BE2C (cell line): Measurements from ENCODE around the gene RABGAP1.

Experiments used
- DNase-seq: peaks from one replicate; pipeline ENCODE4 v3.0.0-alpha.2; 2020
- H3K27me3 ChIP-seq: fragments of 250-450 bp; sonication (Bioruptor Pico); 2 replicates; pipeline ENCODE4 v1.5.1; 2020; ENCODE audit warnings: mild to moderate bottlenecking
- H3K36me3 ChIP-seq: fragments of 250-450 bp; sonication (Bioruptor Pico); 2 replicates; pipeline ENCODE4 v1.5.1; 2020; ENCODE audit warnings: mild to moderate bottlenecking
- H3K4me1 ChIP-seq: fragments of 250-450 bp; sonication (Bioruptor Pico); 2 replicates; pipeline ENCODE4 v1.5.1; 2020
- H3K4me3 ChIP-seq: 2 replicates; pipeline ENCODE4 v1.5.1; 2011; ENCODE audit warnings: low read depth, low read length
- H3K9me3 ChIP-seq: fragments of 250-450 bp; sonication (Bioruptor Pico); 2 replicates; pipeline ENCODE4 v1.5.1; 2020
- TF ChIP-seq, protein P1 (sequence below): IDR thresholded peaks from 2 replicates; pipeline ENCODE4 v1.5.1; 2012; ENCODE audit warnings: mild to moderate bottlenecking, low read depth, low read length

Gene RABGAP1

DNA sequence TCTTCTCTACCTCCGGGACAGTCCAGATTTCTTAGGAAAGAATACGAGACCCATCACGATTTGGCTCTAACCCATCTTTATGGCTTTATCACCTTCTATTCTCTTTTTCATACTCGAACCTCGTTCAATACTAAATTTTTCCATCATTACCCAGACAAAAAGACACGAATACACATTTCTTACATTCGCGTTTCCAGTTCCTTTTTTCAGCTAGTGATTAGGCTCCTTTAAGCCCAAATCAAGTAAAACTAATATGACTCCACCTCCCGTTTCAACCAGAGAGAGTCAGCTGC lies 28.2 kb upstream of the RABGAP1 start:
- TF ChIP-seq, protein P1, sequence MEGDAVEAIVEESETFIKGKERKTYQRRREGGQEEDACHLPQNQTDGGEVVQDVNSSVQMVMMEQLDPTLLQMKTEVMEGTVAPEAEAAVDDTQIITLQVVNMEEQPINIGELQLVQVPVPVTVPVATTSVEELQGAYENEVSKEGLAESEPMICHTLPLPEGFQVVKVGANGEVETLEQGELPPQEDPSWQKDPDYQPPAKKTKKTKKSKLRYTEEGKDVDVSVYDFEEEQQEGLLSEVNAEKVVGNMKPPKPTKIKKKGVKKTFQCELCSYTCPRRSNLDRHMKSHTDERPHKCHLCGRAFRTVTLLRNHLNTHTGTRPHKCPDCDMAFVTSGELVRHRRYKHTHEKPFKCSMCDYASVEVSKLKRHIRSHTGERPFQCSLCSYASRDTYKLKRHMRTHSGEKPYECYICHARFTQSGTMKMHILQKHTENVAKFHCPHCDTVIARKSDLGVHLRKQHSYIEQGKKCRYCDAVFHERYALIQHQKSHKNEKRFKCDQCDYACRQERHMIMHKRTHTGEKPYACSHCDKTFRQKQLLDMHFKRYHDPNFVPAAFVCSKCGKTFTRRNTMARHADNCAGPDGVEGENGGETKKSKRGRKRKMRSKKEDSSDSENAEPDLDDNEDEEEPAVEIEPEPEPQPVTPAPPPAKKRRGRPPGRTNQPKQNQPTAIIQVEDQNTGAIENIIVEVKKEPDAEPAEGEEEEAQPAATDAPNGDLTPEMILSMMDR, result no peak
- no peaks in the 10 kb centered on the region for H3K4me1 ChIP-seq
- H3K4me3 ChIP-seq, result peak overlapping the region; percentile 74
- H3K36me3 ChIP-seq, result peaks cover 16% of the 10 kb centered on the region
- H3K9me3 ChIP-seq, result no peaks in the 10 kb centered on the region
- no peak for DNase-seq
- H3K27me3 ChIP-seq, result no peaks in the 10 kb centered on the region

GRCh38 chr9:122912964-122913673 lies 27.7 kb upstream of the RABGAP1 start, which contains the start of gene ZBTB6:
Gene ZBTB6 (minus strand): TSS chr9:122913323. CDS start chr9:122912072, 1,251 bp downstream.
- peak; percentile 76 for DNase-seq
- TF ChIP-seq, protein P1, result no peak
- Histone ChIP-seq H3K27me3 (no peaks in the 10 kb centered on the region), H3K9me3 (no peaks in the 10 kb centered on the region), H3K4me1 (no peaks in the 10 kb centered on the region), H3K36me3 (peaks cover 17% of the 10 kb centered on the region), H3K4me3 (peak within 1 kb of the TSS; percentile 74)

DNA sequence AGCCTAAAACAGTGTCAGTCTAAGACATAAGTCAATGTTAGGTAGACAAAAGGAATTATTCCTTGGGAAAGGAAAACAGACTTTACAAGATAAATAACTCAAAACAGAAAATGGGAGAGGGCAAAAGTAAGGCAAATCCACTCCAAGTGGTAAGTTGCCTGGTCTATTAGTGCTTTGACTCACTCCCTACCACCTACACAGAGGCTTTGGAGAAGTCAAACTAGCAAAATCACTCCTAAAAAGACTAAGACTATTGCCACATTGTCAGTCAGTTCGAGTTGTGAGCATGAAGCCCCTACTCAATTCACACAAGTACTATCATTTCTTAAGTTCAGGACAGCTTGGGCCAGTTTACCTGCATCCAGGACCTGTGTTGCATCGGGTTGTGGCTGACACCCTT lies 22.5 kb upstream of the RABGAP1 start:
- Histone ChIP-seq H3K9me3 (no peaks in the 10 kb centered on the region), H3K4me1 (no peaks in the 10 kb centered on the region), H3K4me3 (no peak overlapping the region), H3K36me3 (peaks cover 17% of the 10 kb centered on the region), H3K27me3 (no peaks in the 10 kb centered on the region)
- TF ChIP-seq, protein P1, result no peak
- no peak for DNase-seq

DNA sequence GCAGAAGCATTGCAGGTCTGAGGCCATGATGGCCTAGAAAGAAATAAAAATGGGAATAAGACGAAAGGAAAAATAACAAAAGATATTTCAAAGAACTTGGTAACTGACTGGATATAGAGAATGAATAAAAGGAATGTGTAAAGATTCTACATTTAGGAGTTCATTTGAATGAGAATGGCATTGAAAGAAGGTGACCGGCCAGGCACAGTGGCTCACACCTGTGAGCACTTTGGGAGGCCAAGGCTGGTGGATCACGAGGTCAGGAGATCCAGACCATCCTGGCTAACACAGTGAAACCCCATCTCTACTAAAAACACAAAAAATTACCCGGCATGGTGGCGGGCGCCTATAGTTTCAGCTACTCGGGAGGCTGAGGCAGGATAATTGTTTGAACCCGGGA lies 18.1 kb upstream of the RABGAP1 start:
- TF ChIP-seq, protein P1, result no peak
- no peaks in the 10 kb centered on the region for H3K4me1 ChIP-seq
- H3K4me3 ChIP-seq, result no peak overlapping the region
- H3K27me3 ChIP-seq, result no peaks in the 10 kb centered on the region
- no peaks in the 10 kb centered on the region for H3K9me3 ChIP-seq
- no peak for DNase-seq
- peaks cover 17% of the 10 kb centered on the region for H3K36me3 ChIP-seq

GRCh38 chr9:122923947-122924346 lies 16.9 kb upstream of the RABGAP1 start:
- H3K9me3 ChIP-seq, result no peaks in the 10 kb centered on the region
- peaks cover 9% of the 10 kb centered on the region for H3K36me3 ChIP-seq
- no peak for DNase-seq
- no peak overlapping the region for H3K4me3 ChIP-seq
- no peaks in the 10 kb centered on the region for H3K4me1 ChIP-seq
- TF ChIP-seq, protein P1, result no peak
- H3K27me3 ChIP-seq, result no peaks in the 10 kb centered on the region

GRCh38 chr9:122929796-122930354 lies 10.9 kb upstream of the RABGAP1 start:
- H3K36me3 ChIP-seq, result no peaks in the 10 kb centered on the region
- TF ChIP-seq, protein P1, result no peak
- DNase-seq, result no peak
- no peaks in the 10 kb centered on the region for H3K4me1 ChIP-seq
- H3K4me3 ChIP-seq, result no peak overlapping the region
- H3K27me3 ChIP-seq, result no peaks in the 10 kb centered on the region
- H3K9me3 ChIP-seq, result no peaks in the 10 kb centered on the region
